MCF 10A (cell line): ENCODE data around the gene ETNK2. TPM values are rescaled to one million over a fixed set of nuclear protein-coding genes. Genes with fewer than 3 reads are reported as not detected.
"Not testable (repeated sequence)": the region's sequence is repeated elsewhere in the genome, so short reads cannot be mapped to it uniquely, and the experiment has no call there.

Experiments
- BruUV-seq: library from RNA; stranded (reverse); fragments of 400-500 nt; replicated peaks from 2 replicates; lab custom pipeline; 2021; lab: Mats Ljungman, UMichigan
- CTCF ChIA-PET: fragments of 300-600 bp; sonication (Branson Sonifier 250); formaldehyde crosslinking; extraction: SDS; loops from one replicate; lab custom pipeline; 2021; ENCODE audit warnings: antibody characterized with exemption, inconsistent platforms; lab: Yijun Ruan, JAX
- POLR2A ChIA-PET: fragments of 300-600, 350-650 bp; sonication (Branson Sonifier 250); formaldehyde crosslinking; extraction: SDS; loops from one replicate; lab custom pipeline; 2020; ENCODE audit warnings: antibody characterized with exemption, inconsistent platforms; lab: Yijun Ruan, JAX
- DNase-seq: peaks from one replicate; pipeline ENCODE4 v3.0.0-alpha.2; 2018; ENCODE audit not compliant: unreplicated experiment
- H3K27ac Mint-ChIP-seq: one replicate; pipeline ENCODE4 v1.8.0; 2022; ENCODE audit warnings: mild to moderate bottlenecking, low read depth, mixed read lengths; ENCODE audit not compliant: unreplicated experiment
- H3K27me3 Mint-ChIP-seq: one replicate; pipeline ENCODE4 v1.8.0; 2022; ENCODE audit warnings: mixed read lengths; ENCODE audit not compliant: insufficient read depth, unreplicated experiment
- H3K36me3 Mint-ChIP-seq: one replicate; pipeline ENCODE4 v1.8.0; 2022; ENCODE audit warnings: mild to moderate bottlenecking, moderate library complexity, mixed read lengths; ENCODE audit not compliant: insufficient read depth, unreplicated experiment
- H3K4me1 Mint-ChIP-seq: one replicate; pipeline ENCODE4 v1.8.0; 2022; ENCODE audit warnings: mixed read lengths; ENCODE audit not compliant: insufficient read depth, unreplicated experiment
- H3K4me3 Mint-ChIP-seq: one replicate; pipeline ENCODE4 v1.8.0; 2022; ENCODE audit warnings: mild to moderate bottlenecking, moderate library complexity, mixed read lengths; ENCODE audit not compliant: unreplicated experiment
- H3K9me3 Mint-ChIP-seq: one replicate; pipeline ENCODE4 v1.8.0; 2022; ENCODE audit warnings: mixed read lengths; ENCODE audit not compliant: unreplicated experiment
- CTCF ChIP-seq: fragments of 200-600 bp; IDR thresholded peaks from one replicate; pipeline ENCODE4 v1.8.0; 2022; ENCODE audit warnings: antibody characterized with exemption, mild to moderate bottlenecking; ENCODE audit not compliant: unreplicated experiment
- intact Hi-C: fragments of 100-400 bp; cut with micrococcal nuclease; formaldehyde crosslinking; loops from 2 replicates; pipeline ENCODE4 v1.14.1; 2022
- total RNA-seq: library from RNA; stranded (reverse); gene quantifications from 2 replicates; pipeline ENCODE4 v1.2.3, GENCODE V29; 2022

ETNK2 gene
- total RNA-seq, 1 experiment from 2014 or later: 9.5 TPM

DNA sequence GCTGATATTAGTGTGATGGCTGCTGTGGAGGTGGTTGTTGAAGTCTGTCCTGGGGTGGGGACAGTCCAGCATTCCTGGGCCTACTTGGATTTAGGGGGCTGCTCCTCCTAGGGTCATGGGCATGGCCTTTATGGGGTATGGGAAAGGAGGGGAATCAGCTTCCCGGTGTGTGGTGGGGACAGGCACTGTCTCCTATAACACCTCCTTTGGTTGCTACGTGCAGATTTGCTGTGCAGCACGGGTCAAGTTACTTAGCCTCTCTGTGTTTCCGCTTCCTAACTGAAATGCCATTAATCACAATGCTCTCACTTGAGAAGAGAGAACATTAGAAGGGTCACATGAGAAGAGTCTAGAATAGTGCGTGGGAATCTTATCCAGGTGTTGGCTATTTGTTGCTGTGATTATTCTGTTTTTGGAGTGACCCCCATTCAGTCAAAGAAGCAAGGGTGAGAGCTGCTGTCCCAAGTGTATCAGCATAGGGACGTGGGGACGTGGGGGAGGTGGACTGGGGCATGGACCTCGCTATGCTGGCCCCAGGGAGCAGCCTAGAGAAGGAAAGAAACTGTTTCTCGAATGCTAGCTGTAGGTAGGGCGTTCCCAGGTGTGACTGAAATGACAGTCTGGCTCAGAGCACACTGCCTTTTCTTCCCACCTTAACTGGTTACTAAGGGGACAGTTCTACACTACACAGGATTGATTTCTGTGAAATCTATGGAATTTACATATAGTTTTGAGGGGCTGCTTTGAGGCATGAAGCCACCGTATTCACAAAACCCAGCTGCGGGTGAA, 59.0 kb downstream of the ETNK2 start:
- Mint-ChIP-seq H3K9me3 (no peaks in the 10 kb centered on the region), H3K4me3 (no peak overlapping the region), H3K4me1 (peaks cover 28% of the 10 kb centered on the region), H3K27me3 (no peaks in the 10 kb centered on the region), H3K36me3 (peaks cover 6% of the 10 kb centered on the region), H3K27ac (no peak overlapping the region)
- no peak for TF ChIP-seq CTCF
- CTCF ChIA-PET: interaction anchor here (0.6 to 1.8 kb wide), 3 partner anchors 16 to 37 kb away, joined by 3 to 6 read pairs (median 6); no protein-coding TSS in a partner anchor
- POLR2A ChIA-PET: interaction anchor here (0.6 to 1.5 kb wide), 4 partner anchors 18 to 83 kb away, joined by 3 to 4 read pairs (median 3); partner anchors contain the start of gene SOX13
- BruUV-seq: no TSS peak
- intact Hi-C loops: no loop called here
- no peak for DNase-seq

GRCh38 chr1:204091787-204092312, 60.0 kb downstream of the ETNK2 start:
- CTCF ChIA-PET: interaction anchor here (0.6 kb wide), 1 partner anchor 284 kb away, joined by 3 read pairs; no protein-coding TSS in a partner anchor
- no peak overlapping the region for H3K27ac Mint-ChIP-seq

DNA sequence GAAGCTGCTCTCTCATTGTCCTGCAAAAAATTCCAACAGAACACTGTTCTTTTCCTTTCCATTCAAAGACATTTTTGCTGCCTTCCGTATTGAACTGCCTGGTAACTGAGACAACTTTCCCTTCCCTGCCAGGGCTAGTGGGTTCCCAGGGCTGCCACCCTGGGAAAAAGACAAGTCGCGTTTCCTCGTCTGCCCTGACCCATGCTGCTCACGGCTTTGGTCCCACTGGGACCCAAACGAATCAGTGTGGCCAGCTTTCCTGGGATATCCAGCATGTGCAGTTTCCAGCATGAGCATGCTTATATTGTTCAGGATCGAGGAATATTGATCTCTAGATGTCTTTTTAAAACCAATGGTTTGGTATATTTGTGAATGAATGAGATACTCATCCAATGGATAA, 60.8 kb downstream of the ETNK2 start:
- BruUV-seq: no TSS peak
- H3K27me3 Mint-ChIP-seq: no peaks in the 10 kb centered on the region
- POLR2A ChIA-PET: interaction anchor here (0.6 to 1.1 kb wide), 3 partner anchors 287 to 601 kb away, joined by 3 to 4 read pairs (median 4); no protein-coding TSS in a partner anchor

More at GRCh38 chr1:204091787-204092312, 60.0 kb downstream of the ETNK2 start:
- no peak overlapping the region for H3K4me3 Mint-ChIP-seq
- POLR2A ChIA-PET: interaction anchor here (0.9 to 1.1 kb wide), 3 partner anchors 18 to 602 kb away, joined by 3 to 4 read pairs (median 4); partner anchors contain the start of gene SOX13
- BruUV-seq: no TSS peak
- no peaks in the 10 kb centered on the region for H3K9me3 Mint-ChIP-seq
- peaks cover 6% of the 10 kb centered on the region for H3K36me3 Mint-ChIP-seq
- TF ChIP-seq CTCF: no peak
- H3K27me3 Mint-ChIP-seq: no peaks in the 10 kb centered on the region
- intact Hi-C loops: no loop called here
- no peak for DNase-seq
- peaks cover 32% of the 10 kb centered on the region for H3K4me1 Mint-ChIP-seq

DNA sequence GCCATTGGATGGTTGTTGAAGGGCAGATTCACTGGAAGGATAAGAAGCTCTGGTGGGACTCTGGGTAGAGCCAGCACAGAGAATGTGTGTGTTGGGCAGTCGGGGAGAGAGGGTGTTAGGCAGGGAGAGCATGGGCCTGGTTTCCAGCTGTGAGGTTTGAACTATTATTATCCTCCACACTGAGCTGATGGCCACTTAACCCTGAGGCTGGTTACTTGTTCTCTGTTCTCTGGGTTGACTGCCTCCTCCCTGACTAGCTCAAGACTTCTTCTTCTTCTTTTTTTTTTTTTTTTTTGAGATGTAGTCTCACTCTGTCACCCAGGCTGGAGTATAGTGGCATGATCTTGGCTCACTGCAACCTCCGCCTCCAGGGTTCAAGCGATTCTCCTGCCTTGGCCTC, 61.7 kb downstream of the ETNK2 start:
- H3K9me3 Mint-ChIP-seq, intact Hi-C loops, H3K4me3 Mint-ChIP-seq, H3K27ac Mint-ChIP-seq, H3K27me3 Mint-ChIP-seq, H3K36me3 Mint-ChIP-seq, DNase-seq, BruUV-seq: not testable (repeated sequence)
- ChIA-PET CTCF (interaction anchor here (0.6 to 2.5 kb wide), 9 partner anchors 10 to 471 kb away, joined by 3 to 10 read pairs (median 4); partner anchors contain the start of gene SNRPE), POLR2A (interaction anchor here (2.0 kb wide), 1 partner anchor 16 kb away, joined by 16 read pairs; the partner anchor contains the start of gene SOX13)
- peaks cover 36% of the 10 kb centered on the region for H3K4me1 Mint-ChIP-seq

More for the DNA sequence above, 60.8 kb downstream of the ETNK2 start:
- Mint-ChIP-seq H3K27ac (no peak overlapping the region), H3K4me1 (peaks cover 32% of the 10 kb centered on the region), H3K9me3 (no peaks in the 10 kb centered on the region), H3K36me3 (peaks cover 6% of the 10 kb centered on the region), H3K4me3 (no peak overlapping the region)
- intact Hi-C loops: no loop called here
- CTCF ChIA-PET: interaction anchor here (1.0 to 2.5 kb wide), 2 partner anchors 9 to 37 kb away, joined by 3 to 10 read pairs; no protein-coding TSS in a partner anchor
- DNase-seq: no peak
- TF ChIP-seq CTCF: no peak
